GM18508 (cell line): ENCODE measurements around the gene CEP350.
A peak's percentile ranks its signal among the peaks of the same experiment; 100 is the strongest.

Experiments used
- ATAC-seq: cut with Tn5 transposase; IDR thresholded peaks from one replicate; pipeline ENCODE4 v1.9.1; 2021; ENCODE audit warnings: moderate number of reproducible peaks; ENCODE audit not compliant: insufficient read depth, unreplicated experiment

CEP350 gene

GRCh38 chr1:179954493-179955286 is at the start of gene CEP350:
Gene CEP350 (plus strand): TSS chr1:179954810. CDS start chr1:179986182, 31,372 bp downstream.
- peak; percentile 89 for ATAC-seq

GRCh38 chr1:179910934-179911333 is 43.7 kb upstream of the CEP350 start:
- ATAC-seq: no peak

- ATAC-seq: no peak
Measured at GRCh38 chr1:179911812-179912211, 42.8 kb upstream of the CEP350 start.

- ATAC-seq: no peak
Measured at GRCh38 chr1:179917601-179918429, 36.8 kb upstream of the CEP350 start.

- no peak for ATAC-seq
Measured at GRCh38 chr1:179921472-179921871, 33.1 kb upstream of the CEP350 start.

- ATAC-seq: no peak
Measured at GRCh38 chr1:179921981-179922872, 32.4 kb upstream of the CEP350 start.

- no peak for ATAC-seq
Measured at GRCh38 chr1:179923029-179923428, 31.6 kb upstream of the CEP350 start.

- ATAC-seq: peak; percentile 53
Measured at GRCh38 chr1:179924268-179924667, 30.3 kb upstream of the CEP350 start.

GRCh38 chr1:179925302-179925701 is 29.3 kb upstream of the CEP350 start:
- ATAC-seq: no peak

GRCh38 chr1:179925922-179926849 is 28.4 kb upstream of the CEP350 start:
- ATAC-seq: no peak

GRCh38 chr1:179926850-179927205 is 27.8 kb upstream of the CEP350 start:
- ATAC-seq: no peak

- ATAC-seq: no peak
Measured at GRCh38 chr1:179929955-179930798, 24.4 kb upstream of the CEP350 start.

- no peak for ATAC-seq
Measured at GRCh38 chr1:179930867-179931266, 23.7 kb upstream of the CEP350 start.

GRCh38 chr1:179933219-179933618 is 21.4 kb upstream of the CEP350 start:
- no peak for ATAC-seq

- no peak for ATAC-seq
Measured at GRCh38 chr1:179935909-179936496, 18.6 kb upstream of the CEP350 start.

- no peak for ATAC-seq
Measured at GRCh38 chr1:179937668-179938254, 16.8 kb upstream of the CEP350 start.

- ATAC-seq: no peak
Measured at GRCh38 chr1:179938752-179939151, 15.9 kb upstream of the CEP350 start.

- ATAC-seq: no peak
Measured at GRCh38 chr1:179939941-179940340, 14.7 kb upstream of the CEP350 start.
